K562 (cell line): ENCODE measurements around the gene SRCIN1. TPM values are rescaled to one million over a fixed set of nuclear protein-coding genes. Genes with fewer than 3 reads are reported as not detected.

Source experiments
- BHLHE40 ChIP-seq: IDR thresholded peaks from 2 replicates; pipeline ENCODE4 v1.6.1; 2011; ENCODE audit warnings: low read length, improper control_type of control experiment
- CHD1 ChIP-seq: fragments of 200-600 bp; sonication (generic); IDR thresholded peaks from one replicate; pipeline ENCODE4 v1.6.1; 2012; ENCODE audit warnings: mild to moderate bottlenecking, moderate library complexity, low read length, inconsistent platforms
- EP400 ChIP-seq: fragments of 450-650 bp; IDR thresholded peaks from 2 replicates; pipeline ENCODE4 v1.6.1; 2017; ENCODE audit warnings: antibody characterized with exemption, mild to moderate bottlenecking, moderate library complexity
- HDAC6 ChIP-seq: IDR thresholded peaks from 2 replicates; pipeline ENCODE4 v1.6.1; 2012; ENCODE audit warnings: low read depth, mild to moderate bottlenecking, control low read depth, inconsistent platforms, low read length, moderate library complexity
- KAT8 ChIP-seq: fragments of 450-650 bp; IDR thresholded peaks from 2 replicates; pipeline ENCODE4 v1.6.1; 2016; ENCODE audit warnings: low read depth, mild to moderate bottlenecking
- KHSRP ChIP-seq: fragments of 450-650 bp; IDR thresholded peaks from 2 replicates; pipeline ENCODE4 v1.6.1; 2017
- NR1H2 ChIP-seq: sonication (generic); formaldehyde crosslinking; IDR thresholded peaks from 2 replicates; pipeline ENCODE4 v1.4.0; 2020; ENCODE audit warnings: mild to moderate bottlenecking, missing genetic modification reagents
- PRDM10 ChIP-seq: fragments of 450-650 bp; IDR thresholded peaks from 2 replicates; pipeline ENCODE4 v1.6.1; 2018; ENCODE audit not compliant: partially characterized antibody
- RUNX1 ChIP-seq: sonication (generic); IDR thresholded peaks from 2 replicates; pipeline ENCODE4 v1.6.1; 2016; ENCODE audit warnings: antibody characterized with exemption, low read depth
- SMAD4 ChIP-seq: fragments of 250-450 bp; sonication (Bioruptor Pico); conservative IDR thresholded peaks from 2 replicates; pipeline ENCODE4 v1.8.0; 2021; ENCODE audit warnings: inconsistent platforms, mild to moderate bottlenecking, moderate library complexity
- SRSF9 ChIP-seq: fragments of 200-400 bp; formaldehyde crosslinking; IDR thresholded peaks from 2 replicates; pipeline ENCODE4 v1.6.1; 2017; ENCODE audit warnings: low read depth, low read length, borderline replicate concordance
- UBTF ChIP-seq, 2 experiments: IDR thresholded peaks; 2 replicates each; pipeline ENCODE4 v1.6.1; 2012; ENCODE audit warnings: improper control_type of control experiment in 2 of 2, low read depth in 2 of 2, low read length in 2 of 2, borderline replicate concordance in 1 of 2
- ZNF224 ChIP-seq: sonication (generic); formaldehyde crosslinking; IDR thresholded peaks from 2 replicates; pipeline ENCODE4 v1.8.0; 2022; ENCODE audit warnings: mild to moderate bottlenecking, missing genetic modification reagents
- ZNF239 ChIP-seq: fragments of 250-450 bp; sonication (Bioruptor Pico); IDR thresholded peaks from 2 replicates; pipeline ENCODE4 v1.4.0; 2020; ENCODE audit warnings: mild to moderate bottlenecking
- ZNF263 ChIP-seq: sonication (generic); formaldehyde crosslinking; IDR thresholded peaks from 2 replicates; pipeline ENCODE4 v1.8.0; 2022; ENCODE audit warnings: mild to moderate bottlenecking, missing genetic modification reagents, borderline replicate concordance
- ZNF274 ChIP-seq: IDR thresholded peaks from 2 replicates; pipeline ENCODE4 v1.6.1; 2011; ENCODE audit warnings: low read depth, mild to moderate bottlenecking, low read length, moderate library complexity, borderline replicate concordance
- ZNF41 ChIP-seq: fragments of 250-450 bp; sonication (Bioruptor Pico); conservative IDR thresholded peaks from 2 replicates; pipeline ENCODE4 v1.4.0; 2020; ENCODE audit warnings: mild to moderate bottlenecking
- ZNF77 ChIP-seq: fragments of 250-450 bp; sonication (Bioruptor Pico); IDR thresholded peaks from 2 replicates; pipeline ENCODE4 v1.5.0; 2020
- polyA plus RNA-seq, 8 experiments: library from polyadenylated mRNA; depleted of rRNA in 4 of 8; stranded (reverse) in 5 of 8; unstranded in 3 of 8; fragments of >200 nt; fragmentation: Nextera tagmentation in 2 of 8; fragmentation: Illumina TruSeq in 1 of 8; extraction: Ambion mirVana in 2 of 8; extraction: Trizol in 1 of 8; gene quantifications; 2 replicates each; pipeline versions ENCODE4 v1.2.1 to v1.2.3, GENCODE V29; 2011 to 2014; ENCODE audit warnings: inconsistent platforms in 1 of 8, missing spikeins in 1 of 8
- total RNA-seq, 7 experiments: library from RNA; depleted of rRNA in 6 of 7; stranded (reverse); fragments of >200 nt in 6 of 7; fragmentation: Illumina TruSeq in 2 of 7; extraction: Trizol in 2 of 7; gene quantifications; 2 replicates each; pipeline versions ENCODE4 v1.2.1 to v1.2.3, GENCODE V29; 2011 to 2021; ENCODE audit warnings: low replicate concordance in 1 of 7
- TF ChIP-seq, protein P1 (sequence below): fragments of 250-450 bp; sonication (Bioruptor Pico); IDR thresholded peaks from 2 replicates; pipeline ENCODE4 v1.9.0; 2021; ENCODE audit warnings: mild to moderate bottlenecking
- TF ChIP-seq, protein P2 (sequence below): IDR thresholded peaks from 2 replicates; pipeline ENCODE4 v1.6.1; 2014; ENCODE audit warnings: antibody characterized with exemption

SRCIN1 gene
- total and polyA plus RNA-seq, 9 of the 15 experiments (the other 6 are each of a cell fraction or from before 2014, with no cell fraction given) = 0.09 to 0.33 (median 0.13) TPM; not detected in 6

GRCh38 chr17:38598536-38598935 lies 7.2 kb downstream of the SRCIN1 start (continued):
- TF ChIP-seq, protein P1, sequence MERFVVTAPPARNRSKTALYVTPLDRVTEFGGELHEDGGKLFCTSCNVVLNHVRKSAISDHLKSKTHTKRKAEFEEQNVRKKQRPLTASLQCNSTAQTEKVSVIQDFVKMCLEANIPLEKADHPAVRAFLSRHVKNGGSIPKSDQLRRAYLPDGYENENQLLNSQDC = no peak
- TF ChIP-seq CHD1 (no peak), ZNF263 (CRISPR knock-in tag) (no peak), ZNF274 (no peak), ZNF239 (CRISPR knock-in tag) (no peak), SRSF9 (no peak), SMAD4 (CRISPR knock-in tag) (no peak), ZNF77 (no peak), NR1H2 (no peak), KAT8 (no peak), HDAC6 (no peak), ZNF224 (CRISPR knock-in tag) (no peak), EP400 (no peak), KHSRP (no peak), BHLHE40 (peak; percentile 51; the same call in 1 of the 2 replicates), UBTF (IDR thresholded peaks at IDR 0.05; ENCODE audit: borderline replicate concordance in 1 of 2, low read depth in 2 of 2, low read length in 2 of 2) (peak; percentile 51 to 70; a peak in 2 of 4 replicates), RUNX1 (no peak), PRDM10 (peak; percentile 90), ZNF41 (CRISPR knock-in tag) (no peak)
- TF ChIP-seq, protein P2, sequence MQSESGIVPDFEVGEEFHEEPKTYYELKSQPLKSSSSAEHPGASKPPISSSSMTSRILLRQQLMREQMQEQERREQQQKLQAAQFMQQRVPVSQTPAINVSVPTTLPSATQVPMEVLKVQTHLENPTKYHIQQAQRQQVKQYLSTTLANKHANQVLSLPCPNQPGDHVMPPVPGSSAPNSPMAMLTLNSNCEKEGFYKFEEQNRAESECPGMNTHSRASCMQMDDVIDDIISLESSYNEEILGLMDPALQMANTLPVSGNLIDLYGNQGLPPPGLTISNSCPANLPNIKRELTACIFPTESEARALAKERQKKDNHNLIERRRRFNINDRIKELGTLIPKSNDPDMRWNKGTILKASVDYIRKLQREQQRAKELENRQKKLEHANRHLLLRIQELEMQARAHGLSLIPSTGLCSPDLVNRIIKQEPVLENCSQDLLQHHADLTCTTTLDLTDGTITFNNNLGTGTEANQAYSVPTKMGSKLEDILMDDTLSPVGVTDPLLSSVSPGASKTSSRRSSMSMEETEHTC = no peak
